NB4 (cell line): ENCODE data around the gene ILF3.

Experiments
- CTCF ChIP-seq: IDR thresholded peaks from one replicate; pipeline ENCODE4 v1.5.1; 2012; ENCODE audit warnings: low read depth, low read length
- MAX ChIP-seq: IDR thresholded peaks from 2 replicates; pipeline ENCODE4 v1.6.1; 2011; ENCODE audit warnings: low read depth, low read length
- MYC ChIP-seq: IDR thresholded peaks from 2 replicates; pipeline ENCODE4 v1.6.1; 2011; ENCODE audit warnings: low read depth, low read length
- POLR2A ChIP-seq: IDR thresholded peaks from 2 replicates; pipeline ENCODE4 v1.6.1; 2011; ENCODE audit warnings: mild to moderate bottlenecking; ENCODE audit not compliant: insufficient read length; ENCODE audit errors: extremely low read depth

- TF ChIP-seq CTCF, result no peak
- TF ChIP-seq POLR2A, result no peak
- no peak for TF ChIP-seq MYC
- TF ChIP-seq MAX, result no peak
Measured at GRCh38 chr19:10653482-10653731, 739 bp upstream of the ILF3 start.
